Keratinocyte (primary cell): ENCODE data around the gene P2RY8. TPM values are rescaled to one million over a fixed set of nuclear protein-coding genes. Genes with fewer than 3 reads are reported as not detected.

Experiments used
- DNase-seq: peaks from one replicate; pipeline ENCODE4 v3.0.0-alpha.2; 2011; ENCODE audit warnings: low read depth, missing footprints, low spot score
- FAIRE-seq: peaks from 2 replicates; lab custom pipeline; 2011; peaks lifted over from hg19 to GRCh38; lab: Jason Lieb, UNC
- H2AFZ ChIP-seq: 2 replicates; pipeline ENCODE4 v1.6.0; 2012; ENCODE audit warnings: low read length, control low read depth, inconsistent platforms; ENCODE audit not compliant: control insufficient read depth
- H3K27ac ChIP-seq: 2 replicates; pipeline ENCODE4 v1.5.1; 2011; ENCODE audit warnings: low read length; ENCODE audit not compliant: control insufficient read depth, insufficient read depth
- H3K27me3 ChIP-seq: 3 replicates; pipeline ENCODE4 v1.6.0; 2011; ENCODE audit warnings: low read length; ENCODE audit not compliant: control insufficient read depth, insufficient read depth; ENCODE audit errors: extremely low read depth
- H3K36me3 ChIP-seq, 2 experiments: 2 replicates in 1 of 2; 3 replicates in 1 of 2; pipeline ENCODE4 v1.5.1; 2011; ENCODE audit warnings: low read length in 2 of 2, mild to moderate bottlenecking in 1 of 2; ENCODE audit not compliant: control insufficient read depth in 2 of 2, insufficient read depth in 2 of 2; ENCODE audit errors: extremely low read depth in 1 of 2
- H3K4me1 ChIP-seq: 3 replicates; pipeline ENCODE4 v1.5.1; 2011; ENCODE audit warnings: low read length; ENCODE audit not compliant: control insufficient read depth, insufficient read depth; ENCODE audit errors: extremely low read depth
- H3K4me2 ChIP-seq: 3 replicates; pipeline ENCODE4 v1.6.0; 2011; ENCODE audit warnings: low read depth, low read length; ENCODE audit not compliant: control insufficient read depth, insufficient read depth; ENCODE audit errors: extremely low read depth
- H3K4me3 ChIP-seq, 3 experiments: fragments of 200-600 bp in 1 of 3; sonication (generic) in 1 of 3; 2 replicates in 2 of 3; 3 replicates in 1 of 3; pipeline ENCODE4 v1.5.1; 2011 to 2016; ENCODE audit warnings: low read length in 3 of 3, mild to moderate bottlenecking in 3 of 3, control low read depth in 2 of 3, inconsistent platforms in 1 of 3, low read depth in 1 of 3, mixed read lengths in 1 of 3, mixed run types in 1 of 3, moderate library complexity in 1 of 3; ENCODE audit not compliant: control insufficient read depth in 2 of 3, insufficient read depth in 2 of 3; ENCODE audit errors: extremely low read depth in 1 of 3
- H3K79me2 ChIP-seq: 2 replicates; pipeline ENCODE4 v1.6.0; 2012; ENCODE audit warnings: low read length; ENCODE audit not compliant: control insufficient read depth, insufficient read depth
- H3K9ac ChIP-seq: 3 replicates; pipeline ENCODE4 v1.6.0; 2011; ENCODE audit warnings: low read length; ENCODE audit not compliant: control insufficient read depth, insufficient read depth; ENCODE audit errors: extremely low read depth
- H3K9me1 ChIP-seq: 3 replicates; pipeline ENCODE4 v1.6.0; 2011; ENCODE audit warnings: low read length; ENCODE audit not compliant: control insufficient read depth, insufficient read depth; ENCODE audit errors: extremely low read depth
- H3K9me3 ChIP-seq: 2 replicates; pipeline ENCODE4 v1.5.1; 2012; ENCODE audit warnings: low read depth, low read length; ENCODE audit not compliant: control insufficient read depth
- H4K20me1 ChIP-seq: 3 replicates; pipeline ENCODE4 v1.6.0; 2011; ENCODE audit warnings: low read length; ENCODE audit not compliant: control insufficient read depth, insufficient read depth; ENCODE audit errors: extremely low read depth
- EZH2 ChIP-seq: IDR thresholded peaks from one replicate; pipeline ENCODE4 v1.6.1; 2012; ENCODE audit warnings: inconsistent platforms, mild to moderate bottlenecking, low read length, moderate library complexity
- dilution Hi-C: fragments of 300-500 bp; cut with MboI; formaldehyde crosslinking; loops from one replicate; pipeline ENCODE4 v1.7.0; 2020; ENCODE audit warnings: low sequenced_read_pairs; ENCODE audit not compliant: extremely low pct_ligation_motif_present
- polyA plus RNA-seq, 5 experiments: library from polyadenylated mRNA; depleted of rRNA in 3 of 5; stranded (reverse) in 3 of 5; stranded (forward) in 1 of 5; unstranded in 1 of 5; fragments of >200 nt; gene quantifications; 1 replicate in 1 of 5; 2 replicates in 3 of 5; 3 replicates in 1 of 5; pipeline versions ENCODE4 v1.2.1 to v1.2.3, GENCODE V29; 2011 to 2012; ENCODE audit warnings: missing spikeins in 2 of 5, low read depth in 1 of 5, low replicate concordance in 1 of 5
- TF ChIP-seq, protein P1 (sequence below), 3 experiments: IDR thresholded peaks in 1 of 3; conservative IDR thresholded peaks in 1 of 3; optimal IDR thresholded peaks in 1 of 3; 2 replicates in 2 of 3; 3 replicates in 1 of 3; pipeline versions ENCODE3 to v1.5.1; 2011; ENCODE audit warnings: low read length in 3 of 3, mild to moderate bottlenecking in 3 of 3, moderate library complexity in 2 of 3, control low read depth in 1 of 3, inconsistent platforms in 1 of 3; ENCODE audit not compliant: insufficient read depth in 2 of 3; ENCODE audit errors: extremely low read depth in 1 of 3

Gene P2RY8
- polyA plus RNA-seq, 1 donor (not counting 4 experiments of a cell fraction or from before 2014, with no cell fraction given), result not detected

DNA sequence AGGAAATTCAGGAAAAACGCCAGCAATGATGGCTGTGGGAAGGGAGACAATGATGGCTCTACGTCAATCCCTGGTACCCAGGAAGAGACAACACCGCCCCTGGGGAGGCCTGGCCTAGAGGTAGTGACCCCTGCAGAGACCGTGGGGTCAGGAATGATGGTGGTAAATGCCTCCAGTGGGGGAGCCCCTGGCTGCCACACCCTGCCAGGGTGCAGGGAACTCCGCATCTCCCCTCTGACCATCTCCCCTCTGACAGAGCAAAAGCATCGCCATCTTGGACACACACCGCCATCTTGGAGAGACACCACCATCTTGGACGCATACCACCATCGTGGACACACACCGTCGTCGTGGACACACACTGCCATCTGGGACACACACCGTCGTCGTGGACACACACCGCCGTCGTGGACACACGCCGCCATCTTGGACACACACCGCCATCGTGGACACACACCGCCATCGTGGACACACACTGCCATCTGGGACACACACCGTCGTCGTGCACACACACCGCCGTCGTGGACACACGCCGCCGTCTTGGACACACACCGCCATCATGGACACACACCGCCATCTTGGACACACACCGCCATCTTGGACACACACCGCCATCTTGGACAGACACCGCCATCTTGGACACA lies 94.1 kb downstream of the P2RY8 start:
- peaks cover 5% of the 10 kb centered on the region for H3K9me3 ChIP-seq
- H3K36me3 ChIP-seq, result peaks cover 0 to 3% of the 10 kb centered on the region in 2 experiments
- H3K9ac ChIP-seq, result no peak overlapping the region
- TF ChIP-seq, protein P1, sequence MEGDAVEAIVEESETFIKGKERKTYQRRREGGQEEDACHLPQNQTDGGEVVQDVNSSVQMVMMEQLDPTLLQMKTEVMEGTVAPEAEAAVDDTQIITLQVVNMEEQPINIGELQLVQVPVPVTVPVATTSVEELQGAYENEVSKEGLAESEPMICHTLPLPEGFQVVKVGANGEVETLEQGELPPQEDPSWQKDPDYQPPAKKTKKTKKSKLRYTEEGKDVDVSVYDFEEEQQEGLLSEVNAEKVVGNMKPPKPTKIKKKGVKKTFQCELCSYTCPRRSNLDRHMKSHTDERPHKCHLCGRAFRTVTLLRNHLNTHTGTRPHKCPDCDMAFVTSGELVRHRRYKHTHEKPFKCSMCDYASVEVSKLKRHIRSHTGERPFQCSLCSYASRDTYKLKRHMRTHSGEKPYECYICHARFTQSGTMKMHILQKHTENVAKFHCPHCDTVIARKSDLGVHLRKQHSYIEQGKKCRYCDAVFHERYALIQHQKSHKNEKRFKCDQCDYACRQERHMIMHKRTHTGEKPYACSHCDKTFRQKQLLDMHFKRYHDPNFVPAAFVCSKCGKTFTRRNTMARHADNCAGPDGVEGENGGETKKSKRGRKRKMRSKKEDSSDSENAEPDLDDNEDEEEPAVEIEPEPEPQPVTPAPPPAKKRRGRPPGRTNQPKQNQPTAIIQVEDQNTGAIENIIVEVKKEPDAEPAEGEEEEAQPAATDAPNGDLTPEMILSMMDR (optimal IDR thresholded peaks at IDR 0.05 in 1 of 3, IDR thresholded peaks at IDR 0.05 in 1 of 3, conservative IDR thresholded peaks at IDR 0.05 in 1 of 3; ENCODE audit: extremely low read depth in 1 of 3, insufficient read depth in 2 of 3, low read length in 3 of 3), result no peak
- TF ChIP-seq EZH2, result no peak
- FAIRE-seq, result no peak
- no peak overlapping the region for H3K4me3 ChIP-seq
- H3K9me1 ChIP-seq, result no peaks in the 10 kb centered on the region
- no peaks in the 10 kb centered on the region for H4K20me1 ChIP-seq
- H2AFZ ChIP-seq, result no peak overlapping the region
- no peak overlapping the region for H3K4me2 ChIP-seq
- DNase-seq, result no peak
- H3K27ac ChIP-seq, result no peak overlapping the region
- dilution Hi-C loops, result no loop called here
- H3K4me1 ChIP-seq, result no peaks in the 10 kb centered on the region
- H3K79me2 ChIP-seq, result peaks cover 13% of the 10 kb centered on the region
- no peaks in the 10 kb centered on the region for H3K27me3 ChIP-seq

- dilution Hi-C loops, result no loop called here
- no peak overlapping the region for H3K4me2 ChIP-seq
- H3K4me1 ChIP-seq, result no peaks in the 10 kb centered on the region
- H3K27me3 ChIP-seq, result no peaks in the 10 kb centered on the region
- FAIRE-seq (no peak), DNase-seq (no peak)
- H3K79me2 ChIP-seq, result peaks cover 6% of the 10 kb centered on the region
- H3K9ac ChIP-seq, result no peak overlapping the region
- no peaks in the 10 kb centered on the region for H3K9me1 ChIP-seq
- TF ChIP-seq, protein P1 (optimal IDR thresholded peaks at IDR 0.05 in 1 of 3, IDR thresholded peaks at IDR 0.05 in 1 of 3, conservative IDR thresholded peaks at IDR 0.05 in 1 of 3; ENCODE audit: extremely low read depth in 1 of 3, insufficient read depth in 2 of 3, low read length in 3 of 3), result no peak
- TF ChIP-seq EZH2, result no peak
- H4K20me1 ChIP-seq, result no peaks in the 10 kb centered on the region
- H2AFZ ChIP-seq, result no peak overlapping the region
- peaks cover 0 to 3% of the 10 kb centered on the region in 2 experiments for H3K36me3 ChIP-seq
- no peak overlapping the region for H3K27ac ChIP-seq
- no peak overlapping the region for H3K4me3 ChIP-seq
- peaks cover 5% of the 10 kb centered on the region for H3K9me3 ChIP-seq
These were observed 94.8 kb downstream of the P2RY8 start for GRCh38 chrX:1442016-1442665.
